Mesothelial cell of epicardium (in vitro differentiated cells): ENCODE results near the gene FGGY. TPM values are rescaled to one million over a fixed set of nuclear protein-coding genes. Genes with fewer than 3 reads are reported as not detected.
A peak's percentile ranks its signal among the peaks of the same experiment; 100 is the strongest.
"Not testable (repeated sequence)": the region's sequence is repeated elsewhere in the genome, so short reads cannot be mapped to it uniquely, and the experiment has no call there.

Source experiments
- DNase-seq, 2 experiments: peaks; one replicate each; pipeline ENCODE4 v3.0.0; 2021; ENCODE audit warnings: low spot score in 2 of 2; ENCODE audit not compliant: unreplicated experiment in 2 of 2
- H3K27ac Mint-ChIP-seq: 2 replicates; pipeline ENCODE4 v1.8.0; 2021; ENCODE audit warnings: mixed read lengths
- H3K27me3 Mint-ChIP-seq: 2 replicates; pipeline ENCODE4 v1.8.0; 2021; ENCODE audit warnings: low read depth, mixed read lengths
- H3K36me3 Mint-ChIP-seq: 2 replicates; pipeline ENCODE4 v1.8.0; 2021; ENCODE audit warnings: mixed read lengths
- H3K4me1 Mint-ChIP-seq: 2 replicates; pipeline ENCODE4 v1.8.0; 2021; ENCODE audit warnings: mixed read lengths
- H3K4me3 Mint-ChIP-seq: 2 replicates; pipeline ENCODE4 v1.8.0; 2021; ENCODE audit warnings: mild to moderate bottlenecking, moderate library complexity, mixed read lengths
- H3K9me3 Mint-ChIP-seq: 2 replicates; pipeline ENCODE4 v1.8.0; 2021; ENCODE audit warnings: mixed read lengths
- total RNA-seq: library from RNA; stranded (reverse); gene quantifications from 3 replicates; pipeline ENCODE4 v1.2.1, GENCODE V29; 2021
- TF ChIP-seq, protein P1 (sequence below): fragments of 200-600 bp; sonication (generic); IDR thresholded peaks from one replicate; pipeline ENCODE4 v1.5.0; 2021; ENCODE audit warnings: antibody characterized with exemption; ENCODE audit not compliant: unreplicated experiment

FGGY gene
- total RNA-seq, 1 donor from 2014 or later, result 21.8 TPM

DNA sequence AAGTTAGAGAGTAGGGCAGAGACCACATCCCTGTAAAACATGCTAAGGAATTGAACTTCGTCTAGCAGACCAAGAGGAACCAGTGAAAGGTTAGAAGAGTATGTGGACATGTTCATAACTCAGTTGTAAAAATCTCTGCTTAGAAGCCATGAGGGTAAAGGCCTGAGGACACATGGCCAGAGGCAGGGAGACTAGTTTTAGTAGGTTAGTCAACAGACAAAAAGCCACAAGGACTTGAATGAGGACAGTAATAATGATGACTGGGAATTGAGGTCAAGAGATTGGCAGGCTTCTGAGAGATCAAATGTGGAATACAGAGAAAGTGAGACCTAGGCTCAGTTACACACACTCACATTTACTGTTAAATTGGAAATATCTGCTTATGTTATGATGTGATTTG, 312.4 kb downstream of the FGGY start:
- peaks cover 40% of the 10 kb centered on the region for H3K36me3 Mint-ChIP-seq
- peaks cover 18% of the 10 kb centered on the region for H3K4me1 Mint-ChIP-seq
- no peak overlapping the region for H3K4me3 Mint-ChIP-seq
- no peak for DNase-seq
- TF ChIP-seq, protein P1, sequence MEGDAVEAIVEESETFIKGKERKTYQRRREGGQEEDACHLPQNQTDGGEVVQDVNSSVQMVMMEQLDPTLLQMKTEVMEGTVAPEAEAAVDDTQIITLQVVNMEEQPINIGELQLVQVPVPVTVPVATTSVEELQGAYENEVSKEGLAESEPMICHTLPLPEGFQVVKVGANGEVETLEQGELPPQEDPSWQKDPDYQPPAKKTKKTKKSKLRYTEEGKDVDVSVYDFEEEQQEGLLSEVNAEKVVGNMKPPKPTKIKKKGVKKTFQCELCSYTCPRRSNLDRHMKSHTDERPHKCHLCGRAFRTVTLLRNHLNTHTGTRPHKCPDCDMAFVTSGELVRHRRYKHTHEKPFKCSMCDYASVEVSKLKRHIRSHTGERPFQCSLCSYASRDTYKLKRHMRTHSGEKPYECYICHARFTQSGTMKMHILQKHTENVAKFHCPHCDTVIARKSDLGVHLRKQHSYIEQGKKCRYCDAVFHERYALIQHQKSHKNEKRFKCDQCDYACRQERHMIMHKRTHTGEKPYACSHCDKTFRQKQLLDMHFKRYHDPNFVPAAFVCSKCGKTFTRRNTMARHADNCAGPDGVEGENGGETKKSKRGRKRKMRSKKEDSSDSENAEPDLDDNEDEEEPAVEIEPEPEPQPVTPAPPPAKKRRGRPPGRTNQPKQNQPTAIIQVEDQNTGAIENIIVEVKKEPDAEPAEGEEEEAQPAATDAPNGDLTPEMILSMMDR, result no peak
- H3K9me3 Mint-ChIP-seq, result peaks cover 42% of the 10 kb centered on the region
- no peak overlapping the region for H3K27ac Mint-ChIP-seq
- no peaks in the 10 kb centered on the region for H3K27me3 Mint-ChIP-seq

DNA sequence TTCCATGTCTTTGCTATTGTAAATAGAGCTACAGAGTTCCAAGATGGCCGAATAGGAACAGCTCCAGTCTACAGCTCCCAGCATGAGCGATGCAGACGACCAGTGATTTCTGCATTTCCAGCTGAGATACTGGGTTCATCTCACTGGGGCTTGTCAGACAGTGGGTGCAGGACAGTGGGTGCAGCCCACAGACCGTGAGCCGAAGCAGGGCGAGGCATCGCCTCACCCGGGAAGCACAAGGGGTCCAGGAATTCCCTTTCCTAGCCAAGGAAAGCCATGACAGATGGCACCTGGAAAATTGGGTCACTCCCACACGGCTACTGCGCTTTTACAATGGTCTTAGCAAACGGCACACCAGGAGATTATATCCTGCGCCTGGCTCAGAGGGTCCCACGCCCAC, 313.6 kb downstream of the FGGY start:
- Mint-ChIP-seq H3K9me3 (peaks cover 51% of the 10 kb centered on the region), H3K36me3 (peaks cover 44% of the 10 kb centered on the region), H3K4me1 (peaks cover 11% of the 10 kb centered on the region)
- H3K4me3 Mint-ChIP-seq, H3K27ac Mint-ChIP-seq, DNase-seq, H3K27me3 Mint-ChIP-seq: not testable (repeated sequence)

DNA sequence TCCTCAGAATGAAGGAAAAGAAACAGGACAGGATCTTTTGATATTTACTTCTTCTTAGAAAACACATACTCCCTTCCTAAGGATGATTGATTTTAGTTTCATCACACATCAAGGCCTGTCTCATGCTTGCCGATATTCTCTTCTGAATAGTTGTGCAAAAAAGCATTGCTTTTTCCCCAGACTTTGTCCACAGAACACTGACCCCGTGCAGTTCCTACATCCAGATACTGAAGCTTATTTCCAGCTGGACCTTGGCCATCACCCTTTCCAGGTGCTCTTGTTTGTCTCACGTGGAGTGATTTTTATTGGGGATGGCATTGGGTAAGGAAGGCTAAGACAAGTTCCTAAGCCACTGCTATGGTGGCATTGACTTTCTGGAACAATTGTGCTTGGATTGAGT, 320.5 kb downstream of the FGGY start:
- DNase-seq, result no peak
- Mint-ChIP-seq H3K27me3 (no peaks in the 10 kb centered on the region), H3K36me3 (peaks cover 9% of the 10 kb centered on the region), H3K4me3 (no peak overlapping the region), H3K9me3 (peaks cover 22% of the 10 kb centered on the region), H3K27ac (no peak overlapping the region), H3K4me1 (peaks cover 7% of the 10 kb centered on the region)
- TF ChIP-seq, protein P1, result no peak

DNA sequence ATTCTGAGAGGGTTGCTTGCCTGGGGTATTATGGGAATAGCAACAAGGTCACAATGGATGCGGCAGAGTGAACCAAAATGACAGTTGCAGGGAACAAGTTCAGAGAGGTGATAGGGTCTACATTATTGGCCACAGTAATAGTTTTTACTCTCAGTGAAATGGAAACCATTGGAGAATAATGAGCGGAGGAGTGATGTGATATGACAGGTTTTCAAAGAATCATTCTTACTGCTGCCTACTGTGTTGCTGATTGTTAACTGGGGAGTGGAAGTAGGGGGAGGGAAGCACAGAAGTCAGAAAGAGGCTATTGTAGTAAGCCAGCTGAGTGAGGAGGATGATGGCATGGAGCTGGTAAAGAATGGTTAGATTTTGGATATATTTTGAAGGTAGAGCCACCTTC, 322.7 kb downstream of the FGGY start:
- Mint-ChIP-seq H3K27ac (no peak overlapping the region), H3K4me1 (peaks cover 20% of the 10 kb centered on the region), H3K27me3 (no peaks in the 10 kb centered on the region), H3K4me3 (no peak overlapping the region), H3K9me3 (peaks cover 14% of the 10 kb centered on the region), H3K36me3 (peaks cover 7% of the 10 kb centered on the region)
- TF ChIP-seq, protein P1, result no peak
- DNase-seq, result no peak

DNA sequence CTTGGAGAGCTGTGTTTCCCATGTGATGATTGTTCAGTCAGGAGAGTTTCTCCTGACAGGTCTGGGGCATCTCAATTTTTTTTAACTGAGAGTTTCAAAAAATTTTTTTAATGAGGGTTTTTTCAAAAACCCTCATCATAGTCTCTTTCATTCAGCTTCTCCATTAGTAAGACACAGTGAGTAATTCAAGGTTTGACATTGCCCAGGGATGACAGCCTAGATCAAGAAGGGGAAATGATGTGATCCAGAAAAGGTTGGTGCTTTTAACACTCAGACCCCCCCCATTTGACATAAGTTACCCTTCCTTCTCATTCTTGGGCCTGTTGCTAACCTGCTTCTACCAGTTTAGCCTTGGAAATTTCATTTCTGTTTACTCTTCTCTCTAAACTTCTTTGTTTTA, 328.5 kb downstream of the FGGY start:
- peaks cover 4% of the 10 kb centered on the region for H3K36me3 Mint-ChIP-seq

DNA sequence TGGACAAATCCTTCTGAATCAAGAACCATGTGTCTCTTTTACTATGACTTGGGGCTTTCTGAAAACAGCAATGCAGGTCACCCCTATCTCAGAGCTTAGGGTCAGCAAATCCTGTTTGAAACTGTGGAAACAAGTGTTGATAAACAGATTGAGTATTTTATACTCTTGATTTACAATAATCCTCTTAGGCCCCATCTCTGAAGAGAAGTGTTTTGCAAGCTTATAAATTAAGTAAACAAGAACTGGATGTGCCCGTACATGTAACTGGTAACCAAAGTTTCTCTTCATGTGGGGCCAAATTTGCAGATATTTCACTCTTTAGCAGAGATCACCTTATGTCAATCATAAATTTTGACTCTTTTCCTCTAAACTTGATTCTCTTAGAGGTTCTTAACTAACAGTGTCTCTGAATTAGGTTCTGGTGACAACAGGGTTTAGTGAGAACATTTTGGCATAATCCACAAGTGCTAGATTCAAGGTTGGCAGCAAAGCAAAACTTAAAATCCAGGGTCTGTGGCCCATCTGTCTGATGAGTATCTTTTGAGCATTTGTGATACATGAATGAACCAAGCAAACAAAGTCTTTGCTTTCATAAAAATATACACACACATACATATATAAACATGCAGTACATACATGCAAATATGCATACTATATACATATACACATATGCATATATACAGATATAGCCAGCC, 334.8 kb downstream of the FGGY start:
- DNase-seq, result no peak
- Mint-ChIP-seq H3K9me3 (peaks cover 4% of the 10 kb centered on the region), H3K27ac (peak overlapping the region; percentile 10), H3K4me1 (peaks cover 27% of the 10 kb centered on the region), H3K4me3 (no peak overlapping the region), H3K36me3 (no peaks in the 10 kb centered on the region), H3K27me3 (no peaks in the 10 kb centered on the region)
- TF ChIP-seq, protein P1, result no peak

More for the DNA sequence above, 328.5 kb downstream of the FGGY start:
- DNase-seq, result no peak
- Mint-ChIP-seq H3K4me3 (no peak overlapping the region), H3K9me3 (peaks cover 8% of the 10 kb centered on the region), H3K27me3 (no peaks in the 10 kb centered on the region), H3K4me1 (peaks cover 21% of the 10 kb centered on the region), H3K27ac (peak overlapping the region; percentile 16)
- TF ChIP-seq, protein P1, result no peak
